ENCODE measurements around the gene SEBOX.

DNA sequence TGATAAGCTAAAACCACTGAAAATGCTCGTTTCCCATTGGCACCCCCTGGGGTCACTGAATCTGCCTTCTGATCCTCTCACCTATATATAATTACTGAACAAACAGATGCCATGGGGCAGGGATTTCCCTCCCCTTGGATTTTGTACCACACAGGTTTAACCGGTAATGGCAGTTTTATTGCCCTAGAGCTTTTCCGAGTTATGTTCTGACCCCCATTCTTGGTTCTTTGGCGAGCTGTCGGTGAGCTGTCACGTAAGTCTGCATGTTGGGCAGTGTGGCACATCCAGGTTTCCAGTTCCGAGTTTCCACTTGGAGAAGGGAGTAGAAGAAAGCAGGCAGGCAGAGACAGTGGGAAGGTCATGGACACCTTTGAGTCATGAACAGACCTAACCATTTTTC lies 38.9 kb downstream of the SEBOX start:
- TF ChIP-seq, protein P1, sequence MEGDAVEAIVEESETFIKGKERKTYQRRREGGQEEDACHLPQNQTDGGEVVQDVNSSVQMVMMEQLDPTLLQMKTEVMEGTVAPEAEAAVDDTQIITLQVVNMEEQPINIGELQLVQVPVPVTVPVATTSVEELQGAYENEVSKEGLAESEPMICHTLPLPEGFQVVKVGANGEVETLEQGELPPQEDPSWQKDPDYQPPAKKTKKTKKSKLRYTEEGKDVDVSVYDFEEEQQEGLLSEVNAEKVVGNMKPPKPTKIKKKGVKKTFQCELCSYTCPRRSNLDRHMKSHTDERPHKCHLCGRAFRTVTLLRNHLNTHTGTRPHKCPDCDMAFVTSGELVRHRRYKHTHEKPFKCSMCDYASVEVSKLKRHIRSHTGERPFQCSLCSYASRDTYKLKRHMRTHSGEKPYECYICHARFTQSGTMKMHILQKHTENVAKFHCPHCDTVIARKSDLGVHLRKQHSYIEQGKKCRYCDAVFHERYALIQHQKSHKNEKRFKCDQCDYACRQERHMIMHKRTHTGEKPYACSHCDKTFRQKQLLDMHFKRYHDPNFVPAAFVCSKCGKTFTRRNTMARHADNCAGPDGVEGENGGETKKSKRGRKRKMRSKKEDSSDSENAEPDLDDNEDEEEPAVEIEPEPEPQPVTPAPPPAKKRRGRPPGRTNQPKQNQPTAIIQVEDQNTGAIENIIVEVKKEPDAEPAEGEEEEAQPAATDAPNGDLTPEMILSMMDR (IDR thresholded peaks at IDR 0.05): no peak
- no peak for TF ChIP-seq EZH2 (IDR thresholded peaks at IDR 0.05; ENCODE audit: borderline replicate concordance, insufficient read depth, low read depth, low read length, poor library complexity, severe bottlenecking)

Measured in B cell (primary cell).